Cardiac fibroblast (primary cell): Measurements from ENCODE around the gene TRIM8.
A peak's percentile ranks its signal among the peaks of the same experiment; 100 is the strongest.

Experiments used
- DNase-seq, 2 donors: peaks; one replicate each; pipeline versions ENCODE4 v3.0.0 to v3.0.0-alpha.2; 2010; ENCODE audit warnings: low read depth in 2 of 2
- H3K4me3 ChIP-seq, 2 donors: replicated peaks in 1 of 2; 1 replicate in 1 of 2; 2 replicates in 1 of 2; pipeline ENCODE4 v1.5.1; 2011; ENCODE audit warnings: low read depth in 2 of 2, low read length in 2 of 2, mild to moderate bottlenecking in 2 of 2, moderate library complexity in 1 of 2
- TF ChIP-seq, protein P1 (sequence below): IDR thresholded peaks from one replicate; pipeline ENCODE4 v1.5.1; 2011; ENCODE audit warnings: low read depth, mild to moderate bottlenecking, low read length, inconsistent platforms

TRIM8 gene

DNA sequence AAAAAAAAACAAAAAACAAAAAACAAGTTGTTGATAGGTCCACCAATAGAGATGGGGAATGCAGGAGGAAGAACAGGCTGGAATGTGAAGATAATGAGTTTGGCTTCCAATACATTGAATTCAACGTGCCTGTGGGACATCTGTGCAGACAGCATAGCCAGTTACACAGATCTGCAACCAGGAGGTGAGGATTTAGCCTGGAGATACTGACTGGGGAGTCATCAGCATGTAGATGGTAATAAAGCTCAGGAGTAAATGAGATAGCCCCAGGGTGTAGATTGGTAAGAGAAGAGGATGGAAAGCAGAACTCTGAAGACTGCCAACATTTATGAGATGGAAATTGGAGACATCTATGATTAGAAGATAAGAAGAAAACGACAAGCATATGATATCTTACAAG, 4.7 kb upstream of the TRIM8 start:
- no peak for DNase-seq

DNA sequence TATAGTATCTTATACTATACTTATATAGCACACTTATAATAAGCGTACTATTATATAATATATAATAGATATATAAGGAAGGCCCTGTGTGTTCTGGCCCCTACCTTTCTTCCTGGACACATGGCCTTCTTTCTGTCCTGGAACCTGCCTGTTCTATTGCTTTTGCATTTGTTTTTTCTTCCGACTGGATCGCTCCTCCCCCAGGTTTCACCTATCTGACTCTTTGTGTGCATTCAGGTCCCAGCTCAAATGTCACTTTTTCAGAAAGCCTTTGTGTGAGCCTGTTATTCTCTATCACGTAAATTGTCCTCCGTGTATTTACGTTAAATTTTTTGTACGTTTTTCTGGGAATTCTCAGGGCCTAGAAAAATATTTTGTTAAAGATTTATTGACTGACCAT, 2.9 kb upstream of the TRIM8 start:
- H3K4me3 ChIP-seq, result peak overlapping the region in 1 of 2 donors; percentile 65
- no peak for DNase-seq
- TF ChIP-seq, protein P1, sequence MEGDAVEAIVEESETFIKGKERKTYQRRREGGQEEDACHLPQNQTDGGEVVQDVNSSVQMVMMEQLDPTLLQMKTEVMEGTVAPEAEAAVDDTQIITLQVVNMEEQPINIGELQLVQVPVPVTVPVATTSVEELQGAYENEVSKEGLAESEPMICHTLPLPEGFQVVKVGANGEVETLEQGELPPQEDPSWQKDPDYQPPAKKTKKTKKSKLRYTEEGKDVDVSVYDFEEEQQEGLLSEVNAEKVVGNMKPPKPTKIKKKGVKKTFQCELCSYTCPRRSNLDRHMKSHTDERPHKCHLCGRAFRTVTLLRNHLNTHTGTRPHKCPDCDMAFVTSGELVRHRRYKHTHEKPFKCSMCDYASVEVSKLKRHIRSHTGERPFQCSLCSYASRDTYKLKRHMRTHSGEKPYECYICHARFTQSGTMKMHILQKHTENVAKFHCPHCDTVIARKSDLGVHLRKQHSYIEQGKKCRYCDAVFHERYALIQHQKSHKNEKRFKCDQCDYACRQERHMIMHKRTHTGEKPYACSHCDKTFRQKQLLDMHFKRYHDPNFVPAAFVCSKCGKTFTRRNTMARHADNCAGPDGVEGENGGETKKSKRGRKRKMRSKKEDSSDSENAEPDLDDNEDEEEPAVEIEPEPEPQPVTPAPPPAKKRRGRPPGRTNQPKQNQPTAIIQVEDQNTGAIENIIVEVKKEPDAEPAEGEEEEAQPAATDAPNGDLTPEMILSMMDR, result no peak

More for the DNA sequence above, 4.7 kb upstream of the TRIM8 start:
- no peak overlapping the region for H3K4me3 ChIP-seq
- TF ChIP-seq, protein P1, result no peak

DNA sequence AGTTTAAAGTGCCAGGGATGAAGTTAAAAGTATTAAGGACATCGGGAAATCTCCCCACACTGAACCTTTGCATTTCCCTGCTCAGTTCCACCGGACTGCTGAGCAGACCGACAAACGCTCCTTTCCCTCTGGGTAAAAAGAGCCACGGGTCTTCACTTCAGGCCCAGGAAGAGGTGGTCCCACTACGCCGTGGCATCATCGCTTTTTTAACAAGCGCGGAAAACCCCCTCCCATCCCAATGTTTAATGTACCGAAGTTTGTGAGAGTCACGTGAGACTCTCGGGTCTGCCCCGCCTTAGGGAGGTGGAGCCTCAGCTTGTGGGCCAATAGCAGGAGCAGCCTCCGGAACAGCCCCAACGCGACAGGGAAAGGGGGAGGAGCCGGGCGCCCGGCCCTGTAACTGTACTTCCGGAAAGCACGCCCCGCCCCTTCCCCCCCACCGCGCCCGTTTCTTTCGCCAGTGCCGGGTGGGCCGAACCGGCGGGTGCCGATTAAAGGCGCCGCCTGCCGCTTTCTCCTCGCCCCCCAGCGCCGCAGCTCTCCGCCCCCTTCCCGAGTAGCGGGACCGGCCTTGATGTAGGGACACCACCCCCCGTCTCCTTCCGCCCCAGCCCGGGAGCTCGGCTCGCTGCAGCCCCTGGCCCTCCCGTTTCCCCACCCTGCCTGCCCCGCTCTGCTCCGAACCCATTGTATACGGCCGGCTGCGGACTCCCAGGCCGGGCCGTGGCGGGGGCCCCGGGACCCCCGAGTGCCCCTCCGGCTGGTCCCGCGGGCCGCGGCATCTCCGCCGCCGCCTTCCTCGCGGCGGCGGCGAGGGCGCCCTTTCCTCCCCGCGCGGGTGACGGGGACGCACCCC, 2.2 kb upstream of the TRIM8 start:
- H3K4me3 ChIP-seq, result peak overlapping the region; percentile 64 to 93
- peak; percentile 97 to 99 for DNase-seq
- TF ChIP-seq, protein P1, result no peak

DNA sequence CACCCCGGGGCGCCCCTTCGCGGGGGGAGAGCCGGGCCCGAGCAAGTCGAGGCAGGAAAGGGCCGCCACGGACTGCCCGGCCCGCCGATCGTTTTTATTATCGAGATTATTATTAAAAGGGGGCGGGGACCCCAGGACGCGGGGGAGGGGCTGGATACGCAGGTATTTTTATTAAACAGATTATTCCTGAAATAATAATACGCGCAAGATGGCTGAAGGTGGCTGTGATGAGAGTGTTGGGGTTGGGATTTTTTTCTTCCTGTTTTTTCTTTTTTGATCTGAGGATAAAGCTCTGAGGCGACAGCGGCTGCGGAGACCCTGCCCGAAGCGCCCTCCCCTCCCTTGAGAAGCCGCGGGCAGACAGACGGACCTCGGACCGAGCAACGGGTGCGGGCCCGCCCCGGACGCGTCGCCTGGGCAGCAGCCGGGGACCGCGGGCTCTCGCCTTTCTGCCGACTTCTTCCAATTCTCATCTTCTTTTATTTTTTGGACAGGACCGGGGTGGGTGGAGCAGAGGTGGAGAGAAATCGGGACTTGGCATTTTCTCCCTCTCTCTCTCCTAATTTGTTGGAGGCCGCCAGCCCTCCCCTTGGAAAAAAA, 1.4 kb upstream of the TRIM8 start:
- peak; percentile 71 to 89 for DNase-seq
- TF ChIP-seq, protein P1, result no peak
- H3K4me3 ChIP-seq, result peak overlapping the region; percentile 64 to 93

DNA sequence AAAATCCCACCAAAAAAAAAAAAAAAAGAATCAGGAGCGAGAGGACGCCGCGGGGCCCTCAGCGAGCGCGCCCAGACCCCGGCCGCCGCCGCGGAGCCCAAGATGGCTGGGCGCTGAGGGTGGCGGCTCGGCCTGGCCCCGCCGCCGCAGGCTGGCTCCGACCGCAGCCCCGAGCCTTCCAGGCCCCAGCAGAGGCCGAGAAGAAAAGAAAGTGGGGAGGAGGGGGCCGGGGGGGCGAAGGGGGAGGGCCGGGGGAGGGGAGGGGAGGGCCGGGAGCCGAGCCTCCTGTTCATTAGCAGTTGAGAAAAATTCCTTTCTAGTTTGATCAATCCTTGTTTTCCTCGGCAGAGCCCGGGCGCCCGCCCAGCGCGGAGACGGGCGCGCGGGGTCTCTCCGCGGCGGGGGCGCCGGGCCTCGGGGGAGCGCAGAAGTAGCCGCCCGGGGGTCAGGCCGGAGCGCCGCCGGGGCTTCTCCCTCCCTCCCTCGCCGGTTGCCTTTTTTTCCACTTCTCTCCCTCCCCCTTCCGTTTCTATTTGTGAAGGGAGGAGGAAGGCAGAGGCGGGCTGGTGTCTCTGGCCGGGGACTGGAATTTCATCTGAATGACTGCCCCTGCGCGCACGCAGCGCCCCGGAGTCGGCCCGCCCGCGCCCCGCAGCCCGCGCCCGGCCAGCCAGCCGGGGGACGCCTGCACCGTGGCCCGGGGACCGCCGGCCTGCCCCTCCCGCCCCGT, 778 bp upstream of the TRIM8 start:
- peak; percentile 78 to 88 for DNase-seq
- TF ChIP-seq, protein P1, result no peak
- peak overlapping the region; percentile 93 to 95 for H3K4me3 ChIP-seq

DNA sequence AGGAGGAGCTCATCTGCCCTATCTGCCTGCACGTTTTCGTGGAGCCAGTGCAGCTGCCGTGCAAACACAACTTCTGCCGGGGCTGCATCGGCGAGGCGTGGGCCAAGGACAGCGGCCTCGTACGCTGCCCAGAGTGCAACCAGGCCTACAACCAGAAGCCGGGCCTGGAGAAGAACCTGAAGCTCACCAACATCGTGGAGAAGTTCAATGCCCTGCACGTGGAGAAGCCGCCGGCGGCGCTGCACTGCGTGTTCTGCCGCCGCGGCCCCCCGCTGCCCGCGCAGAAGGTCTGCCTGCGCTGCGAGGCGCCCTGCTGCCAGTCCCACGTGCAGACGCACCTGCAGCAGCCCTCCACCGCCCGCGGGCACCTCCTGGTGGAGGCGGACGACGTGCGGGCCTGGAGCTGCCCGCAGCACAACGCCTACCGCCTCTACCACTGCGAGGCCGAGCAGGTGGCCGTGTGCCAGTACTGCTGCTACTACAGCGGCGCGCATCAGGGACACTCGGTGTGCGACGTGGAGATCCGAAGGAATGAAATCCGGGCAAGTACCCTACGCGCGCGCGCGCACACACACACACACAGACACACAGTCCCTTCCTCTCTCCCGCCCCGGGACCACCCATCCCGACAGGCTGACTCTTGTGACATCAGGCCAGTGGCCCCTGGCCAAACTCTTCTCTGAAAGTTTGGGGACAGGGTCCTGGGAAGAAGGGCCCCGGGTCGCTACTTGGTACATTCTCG, 538 bp downstream of the TRIM8 start:
- DNase-seq, result peak; percentile 70 to 78
- TF ChIP-seq, protein P1, result peak; percentile 38
- H3K4me3 ChIP-seq, result peak overlapping the region; percentile 93 to 95
